ENCODE measurements around the gene BSND.
A peak's percentile ranks its signal among the peaks of the same experiment; 100 is the strongest.

The BSND gene

GRCh38 chr1:55010194-55010886, 11.6 kb downstream of the BSND start:
- TF ChIP-seq CTCF (IDR thresholded peaks at IDR 0.05; ENCODE audit: low read depth, low read length, missing control alignments): no peak
- in situ Hi-C loops (cut with HindIII; ENCODE audit: low sequenced_read_pairs): no loop called here
- no peak overlapping the region for H3K4me3 ChIP-seq (ENCODE audit: low read depth, low read length)
- DNase-seq (ENCODE audit: low read depth): no peak

- no peak for TF ChIP-seq CTCF (IDR thresholded peaks at IDR 0.05; ENCODE audit: low read depth, low read length, missing control alignments)
- in situ Hi-C loops (cut with HindIII; ENCODE audit: low sequenced_read_pairs): no loop called here
- DNase-seq (ENCODE audit: low read depth): no peak
- H3K4me3 ChIP-seq (ENCODE audit: low read depth, low read length): no peak overlapping the region
These were observed 12.1 kb downstream of the BSND start for GRCh38 chr1:55010887-55011217.

- in situ Hi-C loops (cut with HindIII; ENCODE audit: low sequenced_read_pairs): no loop called here
- no peak overlapping the region for H3K4me3 ChIP-seq (ENCODE audit: low read depth, low read length)
- TF ChIP-seq CTCF (IDR thresholded peaks at IDR 0.05; ENCODE audit: low read depth, low read length, missing control alignments): no peak
- DNase-seq (ENCODE audit: low read depth): no peak
These were observed 13.9 kb downstream of the BSND start for GRCh38 chr1:55012661-55013060.

- H3K4me3 ChIP-seq (ENCODE audit: low read depth, low read length): no peak overlapping the region
- no peak for TF ChIP-seq CTCF (IDR thresholded peaks at IDR 0.05; ENCODE audit: low read depth, low read length, missing control alignments)
- DNase-seq (ENCODE audit: low read depth): no peak
- in situ Hi-C loops (cut with HindIII; ENCODE audit: low sequenced_read_pairs): no loop called here
These were observed 16.4 kb downstream of the BSND start for GRCh38 chr1:55015123-55015522.

GRCh38 chr1:55015731-55016620, 17.2 kb downstream of the BSND start:
- DNase-seq (ENCODE audit: low read depth): peak; percentile 15
- no peak overlapping the region for H3K4me3 ChIP-seq (ENCODE audit: low read depth, low read length)
- TF ChIP-seq CTCF (IDR thresholded peaks at IDR 0.05; ENCODE audit: low read depth, low read length, missing control alignments): no peak
- in situ Hi-C loops (cut with HindIII; ENCODE audit: low sequenced_read_pairs): no loop called here

GRCh38 chr1:55018395-55018794, 19.7 kb downstream of the BSND start:
- in situ Hi-C loops (cut with HindIII; ENCODE audit: low sequenced_read_pairs): no loop called here
- no peak overlapping the region for H3K4me3 ChIP-seq (ENCODE audit: low read depth, low read length)
- no peak for DNase-seq (ENCODE audit: low read depth)
- TF ChIP-seq CTCF (IDR thresholded peaks at IDR 0.05; ENCODE audit: low read depth, low read length, missing control alignments): no peak
